Breast epithelium (tissue), 4 donors: ENCODE measurements around the gene CLDN6. TPM values are rescaled to one million over a fixed set of nuclear protein-coding genes. Genes with fewer than 3 reads are reported as not detected.

Source experiments
- DNase-seq, 2 donors: peaks; one replicate each; pipeline ENCODE4 v3.0.0-alpha.2; 2019; ENCODE audit warnings: low spot score in 2 of 2
- H3K27ac ChIP-seq, 2 donors: fragments of 200-600 bp; sonication (generic) in 1 of 2; one replicate each; pipeline ENCODE4 v1.5.1; 2016 to 2019; ENCODE audit warnings: mild to moderate bottlenecking in 1 of 2
- H3K27me3 ChIP-seq, 2 donors: fragments of 200-600 bp; sonication (generic) in 1 of 2; one replicate each; pipeline versions ENCODE4 v1.5.1 to v1.6.0; 2017 to 2019; ENCODE audit warnings: control low read depth in 1 of 2, mild to moderate bottlenecking in 1 of 2
- H3K36me3 ChIP-seq: fragments of 200-600 bp; one replicate; pipeline ENCODE4 v1.5.1; 2019
- H3K4me1 ChIP-seq, 2 donors: fragments of 200-600 bp; sonication (generic); one replicate each; pipeline ENCODE4 v1.5.1; 2016 to 2019; ENCODE audit warnings: control low read depth in 1 of 2
- H3K4me3 ChIP-seq, 3 donors: fragments of 200-600 bp; sonication (generic); 1 replicate in 2 of 3; 2 replicates in 1 of 3; pipeline ENCODE4 v1.5.1; 2016 to 2019; ENCODE audit warnings: mild to moderate bottlenecking in 3 of 3, moderate library complexity in 2 of 3
- H3K9me3 ChIP-seq, 2 donors: fragments of 200-600 bp; sonication (generic) in 1 of 2; one replicate each; pipeline ENCODE4 v1.5.1; 2016 to 2019; ENCODE audit warnings: control low read depth in 1 of 2
- CTCF ChIP-seq, 3 donors: fragments of 450-650 bp; IDR thresholded peaks; one replicate each; pipeline ENCODE4 v1.5.1; 2016 to 2017; ENCODE audit warnings: antibody characterized with exemption in 3 of 3, mild to moderate bottlenecking in 3 of 3, moderate library complexity in 3 of 3
- POLR2A ChIP-seq: fragments of 450-650 bp; IDR thresholded peaks from one replicate; pipeline ENCODE4 v1.6.1; 2016; ENCODE audit warnings: antibody characterized with exemption, mild to moderate bottlenecking, moderate library complexity
- POLR2AphosphoS5 ChIP-seq, 3 donors: sonication (generic); formaldehyde crosslinking; IDR thresholded peaks; one replicate each; pipeline ENCODE4 v1.6.1; 2017; ENCODE audit warnings: antibody characterized with exemption in 3 of 3
- intact Hi-C: fragments of 100-400 bp; cut with DNase I; formaldehyde crosslinking; loops from one replicate; pipeline ENCODE4 v1.15.1; 2023; ENCODE audit warnings: low total_unique reads
- total RNA-seq, 3 donors: library from RNA; depleted of rRNA; stranded (reverse); fragments of >200 nt; gene quantifications; one replicate each; pipeline ENCODE4 v1.1.0, GENCODE V29; 2016

Gene CLDN6
- total RNA-seq, 3 donors from 2014 or later, result not detected

DNA sequence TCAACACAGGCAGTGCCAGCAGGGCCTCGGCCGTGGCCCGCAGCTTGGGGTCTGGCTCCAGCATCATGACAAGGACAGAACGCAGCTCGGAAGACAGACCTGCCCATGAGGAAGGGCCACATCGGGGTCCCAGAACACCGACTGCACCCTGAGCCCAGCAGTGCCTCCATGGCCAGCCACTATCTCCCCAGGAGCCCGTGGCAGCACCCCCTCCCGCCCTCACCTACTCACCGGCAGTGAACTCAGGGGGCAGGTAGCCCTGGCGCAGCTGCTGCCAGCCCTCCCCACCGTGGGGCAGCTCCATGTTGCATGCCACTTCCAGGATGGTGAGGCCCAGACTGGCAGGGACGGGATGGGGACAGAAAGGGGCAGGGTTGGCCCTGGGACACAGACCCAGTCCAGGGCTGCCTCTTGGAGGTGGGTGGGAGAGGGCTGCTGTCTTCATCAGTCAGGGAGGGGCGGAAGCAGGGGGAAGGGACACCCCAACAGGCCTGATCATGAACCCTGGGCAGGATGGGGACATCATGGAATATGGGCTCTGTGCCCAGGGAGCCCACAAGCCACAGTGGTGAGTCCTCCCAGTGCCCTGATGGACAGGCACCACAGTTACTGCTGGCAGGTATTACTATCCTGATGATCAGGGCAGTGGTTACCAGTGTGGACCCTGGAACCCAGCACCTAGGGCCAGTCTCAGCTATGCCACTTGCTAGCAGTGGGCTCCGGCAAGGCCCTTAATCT lies 43.5 kb downstream of the CLDN6 start:
- Histone ChIP-seq H3K9me3 (no peaks in the 10 kb centered on the region), H3K27ac (no peak overlapping the region), H3K36me3 (no peaks in the 10 kb centered on the region), H3K27me3 (no peaks in the 10 kb centered on the region), H3K4me3 (no peak overlapping the region), H3K4me1 (peaks cover 4 to 6% of the 10 kb centered on the region in 2 donors)
- intact Hi-C loops, result no loop called here
- TF ChIP-seq POLR2AphosphoS5 (IDR thresholded peaks at IDR 0.05), result no peak
- no peak for TF ChIP-seq CTCF (IDR thresholded peaks at IDR 0.05)
- TF ChIP-seq POLR2A, result no peak
- DNase-seq, result no peak

DNA sequence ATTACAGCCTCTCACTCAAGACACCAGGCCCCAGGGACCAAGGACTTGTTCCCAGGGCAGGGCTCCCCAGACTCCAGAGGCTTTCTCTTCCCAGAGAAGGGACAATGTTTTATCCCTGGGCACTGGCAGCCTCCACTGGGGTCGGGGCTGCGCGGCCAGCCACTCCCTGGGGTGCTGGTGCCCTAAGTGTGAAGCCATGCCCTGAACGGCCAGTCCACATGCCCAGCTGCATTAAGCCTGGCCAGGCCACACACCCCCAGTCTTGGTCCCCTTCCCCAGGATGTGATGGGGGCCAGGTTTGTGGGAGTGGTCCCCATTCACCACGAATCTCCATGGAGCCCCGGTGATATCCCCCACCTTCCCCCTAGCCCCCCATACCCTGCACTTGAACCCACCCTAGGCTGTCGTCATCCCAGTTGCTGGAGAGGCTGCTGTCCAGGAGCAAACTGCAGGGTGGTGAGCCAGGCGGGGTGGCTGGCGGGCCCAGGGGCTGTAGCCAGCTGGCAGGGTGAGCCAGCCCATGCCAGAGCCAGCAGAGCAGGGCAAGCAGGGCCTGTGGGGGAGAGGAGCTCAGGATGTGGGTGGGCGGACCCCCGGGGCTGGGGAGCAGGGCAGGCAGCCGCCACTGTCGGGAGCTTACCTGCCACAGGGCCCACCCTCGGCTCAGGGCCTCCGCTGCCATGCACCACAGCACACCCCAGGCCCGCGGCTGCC lies 44.2 kb downstream of the CLDN6 start:
- H3K27ac ChIP-seq, result no peak overlapping the region
- no peaks in the 10 kb centered on the region for H3K9me3 ChIP-seq
- TF ChIP-seq POLR2A, result no peak
- TF ChIP-seq CTCF (IDR thresholded peaks at IDR 0.05), result no peak
- TF ChIP-seq POLR2AphosphoS5 (IDR thresholded peaks at IDR 0.05), result no peak
- H3K27me3 ChIP-seq, result no peaks in the 10 kb centered on the region
- no peak for DNase-seq
- no peak overlapping the region for H3K4me3 ChIP-seq
- H3K4me1 ChIP-seq, result peaks cover 4 to 6% of the 10 kb centered on the region in 2 donors
- H3K36me3 ChIP-seq, result no peaks in the 10 kb centered on the region
- intact Hi-C loops, result no loop called here

DNA sequence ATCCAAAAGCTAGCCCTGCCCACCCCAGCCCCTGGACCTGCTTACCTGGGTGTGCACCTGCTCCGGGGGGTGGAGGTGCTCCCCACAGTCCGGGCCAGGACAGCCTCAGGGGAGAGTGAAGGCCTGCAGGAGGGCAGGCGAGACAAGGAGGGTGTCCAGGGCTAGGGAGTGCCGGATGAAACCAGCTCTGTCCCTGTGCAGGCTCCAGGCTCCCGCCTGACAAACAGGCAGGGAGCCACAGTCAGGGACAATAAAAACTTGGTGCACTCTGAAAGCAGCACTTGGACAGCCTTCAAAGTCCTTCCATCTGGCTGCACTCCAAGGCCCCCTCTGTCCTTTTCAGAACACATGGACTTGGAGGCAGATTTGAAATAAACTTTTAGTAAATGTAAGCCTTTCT lies 44.9 kb downstream of the CLDN6 start:
- Histone ChIP-seq H3K27me3 (peaks cover 0 to under 1% of the 10 kb centered on the region in 2 donors), H3K36me3 (no peaks in the 10 kb centered on the region), H3K4me3 (no peak overlapping the region), H3K4me1 (peaks cover 4 to 6% of the 10 kb centered on the region in 2 donors), H3K27ac (no peak overlapping the region), H3K9me3 (no peaks in the 10 kb centered on the region)
- DNase-seq, result no peak
- TF ChIP-seq POLR2AphosphoS5 (IDR thresholded peaks at IDR 0.05) (no peak), POLR2A (no peak), CTCF (IDR thresholded peaks at IDR 0.05) (no peak)
- intact Hi-C loops, result no loop called here

GRCh38 chr16:2971985-2972784 lies 45.8 kb downstream of the CLDN6 start:
- TF ChIP-seq CTCF (IDR thresholded peaks at IDR 0.05), result no peak
- TF ChIP-seq POLR2AphosphoS5 (IDR thresholded peaks at IDR 0.05), result no peak
- TF ChIP-seq POLR2A, result no peak
- intact Hi-C loops, result no loop called here
- H3K9me3 ChIP-seq, result no peaks in the 10 kb centered on the region

More at GRCh38 chr16:2971985-2972784, 45.8 kb downstream of the CLDN6 start:
- Histone ChIP-seq H3K36me3 (no peaks in the 10 kb centered on the region), H3K27ac (no peak overlapping the region), H3K4me1 (peaks cover 4 to 6% of the 10 kb centered on the region in 2 donors), H3K4me3 (no peak overlapping the region), H3K27me3 (peaks cover 8 to 10% of the 10 kb centered on the region in 2 donors)
- DNase-seq, result no peak
